Eye (tissue), 1 donor: Measurements from ENCODE around the gene SPATA32.

Experiments
- DNase-seq: peaks from one replicate; pipeline ENCODE4 v3.0.0-alpha.2; 2015

The SPATA32 gene

DNA sequence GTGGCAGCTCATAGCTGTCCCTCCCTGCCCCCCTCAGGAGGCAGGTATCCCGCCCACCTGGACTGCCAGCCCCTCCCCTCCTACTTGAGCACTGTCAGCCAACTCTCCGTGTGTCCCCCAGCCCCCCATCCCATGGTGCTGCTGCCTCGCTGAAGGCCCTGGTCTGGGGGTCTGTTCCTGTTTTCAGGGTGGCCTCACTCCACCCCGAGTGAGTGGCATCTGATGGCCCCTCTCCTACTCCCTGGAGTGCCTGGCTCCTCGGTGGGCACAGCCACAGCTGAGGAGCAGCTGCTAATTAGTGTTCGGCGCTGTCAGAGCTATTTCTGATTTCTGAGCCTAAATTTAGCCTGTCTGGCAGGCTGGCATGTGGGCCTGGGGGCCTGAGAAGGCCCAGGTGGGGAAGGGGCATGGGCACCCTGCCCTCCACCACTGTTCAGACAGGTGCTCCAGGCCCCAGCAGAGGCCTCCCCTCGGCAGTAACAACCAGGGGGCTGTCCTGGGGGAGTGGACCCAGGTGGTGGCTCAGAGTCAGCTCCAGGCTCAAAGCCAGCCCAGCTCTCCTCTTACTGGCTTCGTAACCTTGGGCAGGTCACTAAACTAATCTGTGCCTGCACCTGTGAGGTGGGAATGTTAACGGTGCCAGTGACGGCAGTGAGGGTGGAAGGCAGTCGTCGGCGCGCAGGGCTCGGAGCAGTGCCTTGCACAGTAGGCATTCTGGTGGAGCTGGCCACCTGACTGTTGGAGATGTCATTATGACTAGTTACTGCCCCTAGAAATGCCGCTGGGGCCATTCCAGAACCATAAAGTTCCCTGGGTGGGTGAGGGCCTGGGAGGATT, 33.8 kb downstream of the SPATA32 start:
- DNase-seq = no peak

DNA sequence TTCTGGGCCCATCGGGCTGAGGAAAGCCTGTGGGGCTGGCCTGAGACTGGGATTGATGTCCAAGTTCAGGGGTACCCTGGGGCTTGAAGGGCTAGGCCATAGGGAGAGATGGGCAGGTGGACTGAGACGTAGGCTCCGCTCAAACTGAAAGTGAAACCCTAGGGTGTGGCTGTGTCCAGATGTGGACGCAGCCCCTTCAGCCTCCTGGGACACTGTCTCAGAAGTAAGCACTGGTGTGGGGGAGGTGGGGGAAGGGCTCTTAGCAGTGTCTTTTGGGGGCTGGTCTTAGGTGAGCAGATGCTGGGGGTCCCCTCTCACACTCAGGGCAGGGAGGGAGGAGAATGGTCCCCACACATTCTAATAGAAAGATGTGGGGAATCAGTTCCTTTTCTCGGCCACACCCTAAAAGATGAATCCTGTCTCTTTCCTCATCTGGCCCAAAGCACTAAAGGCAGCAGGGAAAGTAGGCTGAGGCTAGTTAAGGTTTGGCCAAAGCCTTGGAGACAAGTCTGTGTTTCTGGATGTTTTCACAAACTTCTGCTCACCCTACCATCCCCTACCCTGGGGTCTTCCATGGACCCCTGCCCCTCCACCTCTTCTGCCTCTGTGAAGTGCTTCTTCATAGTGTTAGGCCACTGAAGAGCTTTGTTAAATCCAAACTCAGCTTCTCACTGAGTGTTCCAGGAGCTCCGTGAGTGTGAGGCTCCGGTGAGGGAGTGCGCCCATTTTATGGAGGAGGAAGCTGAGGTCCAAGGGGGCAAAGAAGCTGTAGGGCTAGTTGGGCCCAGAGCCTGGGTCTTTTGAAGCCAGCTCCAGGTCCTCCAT, 34.6 kb downstream of the SPATA32 start:
- DNase-seq = no peak

DNA sequence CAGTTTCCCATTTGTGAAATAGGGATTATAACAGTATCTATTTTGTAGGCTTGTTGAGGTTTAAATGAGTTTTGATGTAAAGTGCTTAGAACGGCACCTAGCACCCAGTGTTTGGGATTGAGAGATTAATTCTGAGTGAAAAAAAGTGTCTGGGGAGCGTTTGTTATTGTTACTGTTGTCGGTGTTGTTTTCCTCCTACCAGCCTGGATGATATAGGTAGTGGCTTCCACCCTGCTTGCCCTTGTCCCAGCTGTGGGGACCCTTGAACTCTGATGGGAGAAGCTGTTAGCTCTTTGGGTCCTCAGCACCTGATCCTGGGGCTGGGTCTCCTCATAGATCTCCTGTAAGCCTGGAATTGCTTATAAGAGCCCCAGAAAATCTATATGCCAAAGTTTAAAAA, 35.3 kb downstream of the SPATA32 start:
- DNase-seq = no peak

DNA sequence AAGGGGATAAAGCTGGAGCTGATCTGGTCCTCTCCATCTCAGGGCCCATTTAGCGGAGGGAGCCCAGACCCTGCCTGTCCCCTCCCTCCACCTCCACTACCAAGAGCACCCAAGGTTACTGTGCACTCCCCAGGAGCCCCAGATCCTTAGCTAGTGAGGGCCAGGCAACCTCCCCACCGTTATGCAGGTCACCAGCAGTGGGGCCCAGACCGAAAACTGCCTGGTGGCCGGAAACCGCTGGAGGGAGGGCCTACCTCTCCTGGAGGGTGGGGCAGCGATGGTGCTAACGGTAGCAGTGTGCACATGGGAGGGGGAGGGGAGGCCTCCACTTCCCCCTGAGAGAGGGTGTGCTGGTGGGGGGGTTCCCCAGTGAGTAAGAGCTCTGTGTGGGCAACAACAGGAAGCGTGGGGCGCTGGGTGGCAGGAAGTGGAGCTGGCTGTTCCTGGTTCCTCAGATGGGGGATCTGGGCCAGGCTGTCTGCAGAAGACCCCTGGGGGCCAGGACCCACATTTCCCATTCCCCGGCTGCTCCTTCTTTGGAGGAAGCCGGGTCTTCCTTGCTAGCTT, 35.8 kb downstream of the SPATA32 start:
- DNase-seq = no peak

DNA sequence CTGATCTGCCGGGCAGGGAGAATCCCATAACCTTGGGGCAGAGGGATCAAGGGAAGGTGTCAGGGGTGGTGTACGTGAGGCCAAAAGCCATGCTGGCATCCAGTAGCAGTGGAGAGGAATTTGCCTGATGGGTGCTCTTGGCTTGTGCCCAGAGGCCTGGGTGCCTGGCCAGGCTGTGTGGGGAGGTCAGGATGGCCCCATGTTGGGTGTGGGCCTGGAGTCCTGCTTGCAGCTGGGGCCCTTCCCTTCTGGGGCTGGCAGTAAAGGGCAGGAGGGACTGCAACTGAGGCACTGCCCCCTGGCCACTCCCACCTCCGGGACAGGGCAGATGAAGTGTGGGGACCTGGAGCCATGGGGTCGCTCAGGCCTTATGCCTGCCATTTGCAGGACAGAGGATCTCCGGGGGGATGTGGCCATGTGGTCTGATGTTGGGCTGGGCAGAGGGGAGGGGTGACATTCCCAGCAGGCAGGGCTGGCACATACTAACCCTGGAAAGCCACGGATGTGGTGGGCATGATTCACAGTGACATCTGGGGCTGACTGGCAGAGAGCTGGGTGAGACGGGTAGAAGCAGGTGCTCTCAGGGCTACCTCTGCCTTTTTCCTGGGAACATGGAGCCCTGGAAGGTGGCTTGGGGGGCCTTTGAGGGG, 36.7 kb downstream of the SPATA32 start:
- DNase-seq = no peak

DNA sequence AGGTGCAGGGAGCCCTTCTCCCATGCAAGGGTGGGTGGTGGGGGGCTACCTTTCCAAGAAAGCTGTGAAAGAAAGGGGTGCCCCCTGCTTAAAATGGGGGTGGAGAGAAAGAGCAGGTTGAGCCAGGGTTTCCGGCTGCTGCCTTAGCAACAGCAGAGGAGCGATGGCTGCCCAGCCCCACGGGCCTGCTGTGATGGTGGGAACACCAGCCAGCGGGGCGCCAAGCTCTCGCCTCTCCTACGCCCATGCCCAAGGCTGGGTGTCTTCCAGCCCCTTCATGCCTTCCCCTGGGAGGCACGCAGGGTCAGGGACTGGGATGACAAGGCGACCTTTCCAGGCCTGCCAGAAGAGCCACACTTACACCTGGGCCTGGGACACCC, 37.2 kb downstream of the SPATA32 start:
- no peak for DNase-seq

DNA sequence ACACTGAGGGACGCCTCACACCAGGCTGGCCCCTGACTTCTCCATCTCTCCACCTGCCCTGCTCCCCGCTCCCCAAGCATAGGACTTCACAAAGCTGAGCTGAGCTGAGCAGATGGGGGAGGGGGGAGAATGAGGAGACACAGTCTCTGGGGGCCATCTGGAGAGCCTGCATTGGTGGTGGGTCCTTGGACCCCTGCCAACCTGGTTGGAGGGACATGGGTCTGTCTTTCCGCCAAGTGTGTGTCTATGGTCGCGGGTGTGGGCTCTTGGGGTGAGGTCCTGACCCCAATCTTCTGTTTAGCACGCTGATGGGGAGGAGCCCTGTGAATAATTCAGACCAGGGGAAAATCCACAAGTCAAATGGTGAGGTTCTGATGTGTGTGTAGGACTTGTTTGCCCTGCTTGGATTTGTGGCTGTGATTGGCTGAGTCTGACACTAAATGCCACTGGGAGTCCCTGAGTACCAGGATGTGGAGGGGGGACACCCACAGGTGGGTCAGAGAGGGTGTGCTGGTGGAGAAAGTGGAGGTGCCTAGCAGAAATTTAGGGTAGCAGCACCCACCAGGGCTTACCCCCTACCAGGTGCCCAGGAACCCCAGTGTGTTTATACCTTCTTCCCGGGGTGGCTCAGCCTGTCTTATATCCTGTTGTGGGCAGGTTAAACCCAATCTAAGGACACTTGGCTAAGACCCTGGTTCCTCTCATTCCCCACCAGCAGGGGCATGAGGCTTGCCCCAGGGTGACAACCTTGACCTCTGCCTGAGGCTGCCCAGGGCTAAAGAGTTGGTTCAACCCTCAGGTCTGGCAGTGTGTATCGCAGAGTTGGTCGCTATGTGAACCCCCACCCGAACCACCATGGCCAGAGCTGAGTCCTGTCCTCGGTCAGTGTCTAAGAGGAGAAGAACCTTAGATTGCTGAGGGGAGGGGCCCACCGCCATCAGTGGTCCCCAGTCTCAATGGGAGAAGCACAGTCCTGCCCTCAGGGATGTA, 38.1 kb downstream of the SPATA32 start:
- DNase-seq = no peak

DNA sequence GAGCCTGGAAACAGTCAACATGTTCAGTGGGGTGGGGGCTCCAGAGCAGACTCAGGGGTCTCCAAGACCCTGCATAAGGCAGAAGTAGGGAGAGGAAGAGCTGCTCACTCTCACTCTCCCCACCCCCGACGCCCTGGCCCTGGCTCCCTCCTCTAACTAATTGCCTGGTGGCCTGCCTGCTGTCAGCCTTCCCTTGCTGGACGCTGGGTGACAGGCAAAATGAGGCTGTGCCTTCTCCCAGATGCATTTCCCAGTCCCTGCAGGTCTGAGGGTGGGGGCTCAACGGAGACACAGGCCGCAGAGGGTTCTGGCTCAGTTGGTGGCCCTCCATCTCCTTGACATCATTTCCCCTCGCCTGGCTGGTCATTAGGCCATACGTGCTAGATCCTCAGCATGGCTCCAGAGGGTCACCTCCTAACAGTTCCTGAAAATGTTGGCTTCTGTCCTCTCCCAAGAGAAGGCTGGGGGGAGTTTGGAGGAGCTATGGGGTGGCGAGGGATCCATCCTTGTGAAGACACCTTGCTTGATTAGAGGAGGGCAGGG, 38.8 kb downstream of the SPATA32 start:
- peak; percentile 29 for DNase-seq

DNA sequence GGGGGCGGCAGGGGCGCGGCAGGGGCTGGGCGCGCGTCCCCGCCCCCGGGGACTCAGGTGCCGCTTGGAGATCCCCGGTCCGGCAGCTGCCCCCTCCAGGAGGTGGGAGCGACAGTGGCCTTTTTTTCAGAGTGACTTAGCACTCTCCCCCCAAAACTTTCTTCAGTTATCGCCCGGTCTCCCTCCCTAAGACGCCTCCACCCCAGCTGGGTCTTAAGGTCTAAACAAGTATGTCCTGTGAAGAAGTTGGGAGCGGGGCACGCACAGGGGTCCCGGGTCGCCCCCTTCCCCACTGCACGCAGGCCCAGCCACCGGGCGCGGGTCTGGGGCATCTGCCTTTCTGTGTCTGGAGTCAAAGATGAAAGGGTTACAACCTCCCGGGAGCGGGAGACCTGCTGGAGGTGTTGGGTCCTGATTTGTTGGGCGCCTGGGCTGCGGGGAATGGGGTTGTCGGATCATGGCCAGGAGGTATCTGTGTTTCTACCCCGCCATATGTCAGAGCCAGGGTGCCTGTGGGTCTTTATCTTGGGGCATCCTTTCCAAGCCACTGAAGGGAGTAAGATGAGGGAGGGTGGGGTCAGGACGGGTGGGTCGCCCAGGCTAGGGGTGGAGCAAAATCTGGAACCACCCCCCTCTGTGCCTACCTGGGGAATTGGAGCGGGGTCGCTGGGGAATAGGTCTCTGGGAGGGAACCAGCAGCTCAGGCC, 39.5 kb downstream of the SPATA32 start:
- no peak for DNase-seq

DNA sequence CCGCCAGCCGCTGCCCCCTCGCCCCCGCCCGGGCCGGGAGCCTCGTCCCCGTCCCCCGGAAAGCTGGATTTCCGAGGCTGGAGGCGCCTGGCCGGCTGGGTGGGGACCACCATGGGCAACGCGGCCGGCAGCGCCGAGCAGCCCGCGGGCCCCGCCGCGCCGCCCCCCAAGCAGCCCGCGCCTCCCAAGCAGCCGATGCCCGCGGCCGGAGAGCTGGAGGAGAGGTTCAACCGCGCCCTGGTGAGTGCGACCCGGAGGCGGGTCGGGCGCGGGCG, 39.9 kb downstream of the SPATA32 start:
- no peak for DNase-seq

DNA sequence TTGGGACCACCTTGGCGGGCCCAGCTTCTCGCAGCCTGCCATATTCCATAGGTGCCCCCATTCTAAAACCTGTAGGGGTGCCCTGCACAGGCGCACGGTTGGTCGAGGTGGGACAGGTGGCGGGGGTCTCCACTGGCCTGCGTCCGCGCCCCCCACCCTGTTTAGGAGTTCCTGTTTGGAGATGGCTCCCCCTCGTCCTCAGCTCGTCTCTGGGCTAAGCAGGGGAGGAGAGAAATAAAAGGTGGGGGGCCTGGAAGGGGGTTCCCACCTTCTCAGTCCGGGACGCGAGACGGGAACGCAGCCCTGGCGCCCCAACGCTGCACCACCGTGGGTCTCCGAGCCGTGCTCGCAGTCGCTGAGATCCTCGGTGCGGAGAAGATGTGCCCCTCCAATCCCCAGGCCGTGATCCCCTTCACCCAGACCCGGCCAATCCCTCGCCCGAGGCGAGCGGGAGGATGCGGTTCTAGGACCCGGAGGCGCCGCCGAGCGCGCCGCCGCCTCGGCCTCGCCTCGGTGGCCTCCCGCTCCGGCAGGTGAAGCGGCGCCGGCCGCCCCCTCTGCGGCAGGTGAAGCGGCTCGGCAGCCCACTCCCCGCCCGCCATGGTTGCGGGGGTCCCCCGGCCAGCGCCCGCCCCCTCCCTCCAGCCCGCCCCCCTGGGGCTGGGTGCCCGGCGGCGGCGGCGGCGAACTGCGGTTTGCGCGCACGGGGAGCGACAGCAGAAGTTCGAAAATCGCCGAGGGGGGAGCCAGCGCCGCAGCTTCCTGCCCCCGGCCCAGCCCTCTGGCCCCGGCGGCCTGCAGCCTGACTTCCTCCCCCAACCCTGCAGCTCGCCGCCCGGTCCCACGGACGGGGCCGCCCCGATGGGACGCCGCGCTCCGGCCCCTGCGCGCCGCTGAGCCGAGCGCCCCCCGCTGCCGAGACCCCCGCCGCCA, 40.5 kb downstream of the SPATA32 start, which contains the start of gene FMNL1:
FMNL1 (plus strand) TSS at position 805 of the 933 bp plus-strand sequence. CDS start 240 bp downstream, outside the sequence.
- peak; percentile 67 for DNase-seq

DNA sequence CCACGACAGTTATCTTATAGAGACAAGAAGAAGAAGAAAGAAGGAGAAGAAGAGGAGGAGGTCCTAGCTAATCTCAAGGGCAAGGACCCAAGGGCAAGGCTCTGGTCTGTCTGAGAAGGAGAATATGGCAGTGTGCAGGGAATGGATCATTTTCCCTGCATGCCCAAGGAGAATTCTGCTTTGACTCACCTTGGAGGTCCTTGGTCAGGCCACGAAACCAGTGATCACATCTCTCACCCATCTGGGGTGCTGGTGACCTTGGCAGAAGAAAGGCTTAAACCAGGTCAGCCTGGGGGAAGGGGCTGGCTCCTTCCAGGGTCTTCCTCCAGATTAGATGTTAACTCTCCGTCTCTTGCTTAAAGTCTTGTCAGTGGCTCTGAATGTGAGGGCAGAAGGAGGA, 41.8 kb downstream of the SPATA32 start:
- no peak for DNase-seq

DNA sequence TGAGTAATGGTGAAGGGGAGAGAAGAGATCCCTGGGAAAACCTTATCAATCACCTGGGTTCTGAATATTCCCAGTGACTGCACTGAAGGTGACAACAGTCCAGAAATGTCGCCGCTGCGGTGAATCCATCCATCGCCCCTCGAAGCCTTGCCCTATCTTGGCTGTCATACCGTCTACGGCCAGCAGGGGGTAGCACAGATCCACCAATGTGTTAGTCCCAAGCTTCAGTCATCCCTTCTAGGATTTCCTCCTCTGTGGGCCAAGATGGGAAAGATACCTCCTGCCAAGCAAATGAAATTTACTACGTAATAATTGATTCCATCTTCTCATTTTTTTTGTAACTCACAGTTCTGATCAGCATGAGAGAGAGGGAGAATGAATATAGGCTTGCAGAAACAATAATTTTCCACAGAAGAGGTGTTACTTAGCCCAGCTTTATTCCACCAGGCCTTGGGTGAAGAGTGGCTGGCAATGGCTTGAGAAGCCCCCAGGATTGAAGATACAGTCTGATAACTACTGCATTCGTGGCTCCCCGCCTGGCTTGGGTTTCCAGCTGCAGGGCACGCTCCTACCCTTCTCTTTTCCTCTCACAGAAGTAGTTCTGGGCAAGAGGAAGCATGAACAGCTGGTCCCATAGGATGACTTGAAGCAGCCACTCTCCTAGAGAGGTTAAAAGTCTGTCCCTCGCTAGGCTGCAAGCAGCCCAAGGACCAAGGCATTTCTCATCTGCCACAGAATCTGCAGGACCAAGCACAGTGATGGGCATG, 42.8 kb downstream of the SPATA32 start:
- peak; percentile 97 for DNase-seq
